Breast epithelium (tissue), 3 donors: ENCODE measurements around the gene HRH2.

Source experiments
- CTCF ChIP-seq, 3 donors: fragments of 450-650 bp; IDR thresholded peaks; one replicate each; pipeline ENCODE4 v1.5.1; 2016 to 2017; ENCODE audit warnings: antibody characterized with exemption in 3 of 3, mild to moderate bottlenecking in 3 of 3, moderate library complexity in 3 of 3
- POLR2A ChIP-seq: fragments of 450-650 bp; IDR thresholded peaks from one replicate; pipeline ENCODE4 v1.6.1; 2016; ENCODE audit warnings: antibody characterized with exemption, mild to moderate bottlenecking, moderate library complexity
- POLR2AphosphoS5 ChIP-seq, 3 donors: sonication (generic); formaldehyde crosslinking; IDR thresholded peaks; one replicate each; pipeline ENCODE4 v1.6.1; 2017; ENCODE audit warnings: antibody characterized with exemption in 3 of 3

GRCh38 chr5:175692235-175692995, 34.5 kb downstream of the HRH2 start:
- no peak for TF ChIP-seq CTCF (IDR thresholded peaks at IDR 0.05)
- TF ChIP-seq POLR2A, result no peak
- no peak for TF ChIP-seq POLR2AphosphoS5 (IDR thresholded peaks at IDR 0.05)
